GM19043 (cell line): ENCODE results near the gene MINK1.
"Not testable (repeated sequence)": the region's sequence is repeated elsewhere in the genome, so short reads cannot be mapped to it uniquely, and the experiment has no call there.

Experiments
- ATAC-seq: cut with Tn5 transposase; IDR thresholded peaks from one replicate; pipeline ENCODE4 v1.9.1; 2021; ENCODE audit warnings: low read depth; ENCODE audit not compliant: unreplicated experiment

MINK1 gene

GRCh38 chr17:4920351-4921048, 87.4 kb downstream of the MINK1 start:
- ATAC-seq: no peak

DNA sequence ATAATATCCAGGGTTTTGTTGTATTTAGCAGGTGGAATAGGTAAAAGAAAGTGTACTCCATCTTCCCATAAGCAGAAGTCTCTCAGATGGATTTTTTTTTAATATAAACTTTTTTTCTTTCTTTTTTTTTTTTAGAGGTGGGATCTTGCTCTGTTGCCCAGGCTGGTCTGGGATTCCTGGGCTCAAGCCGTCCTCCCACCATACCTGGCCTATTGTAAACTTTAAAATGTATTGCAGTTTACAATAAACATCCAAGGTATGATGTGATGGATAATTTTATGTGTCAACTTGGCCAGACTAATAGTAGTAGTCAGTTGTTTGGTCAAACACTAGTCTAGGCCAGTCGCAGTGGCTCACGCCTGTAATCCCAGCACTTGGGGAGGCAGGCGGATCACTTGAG, 88.2 kb downstream of the MINK1 start:
- ATAC-seq: no peak

DNA sequence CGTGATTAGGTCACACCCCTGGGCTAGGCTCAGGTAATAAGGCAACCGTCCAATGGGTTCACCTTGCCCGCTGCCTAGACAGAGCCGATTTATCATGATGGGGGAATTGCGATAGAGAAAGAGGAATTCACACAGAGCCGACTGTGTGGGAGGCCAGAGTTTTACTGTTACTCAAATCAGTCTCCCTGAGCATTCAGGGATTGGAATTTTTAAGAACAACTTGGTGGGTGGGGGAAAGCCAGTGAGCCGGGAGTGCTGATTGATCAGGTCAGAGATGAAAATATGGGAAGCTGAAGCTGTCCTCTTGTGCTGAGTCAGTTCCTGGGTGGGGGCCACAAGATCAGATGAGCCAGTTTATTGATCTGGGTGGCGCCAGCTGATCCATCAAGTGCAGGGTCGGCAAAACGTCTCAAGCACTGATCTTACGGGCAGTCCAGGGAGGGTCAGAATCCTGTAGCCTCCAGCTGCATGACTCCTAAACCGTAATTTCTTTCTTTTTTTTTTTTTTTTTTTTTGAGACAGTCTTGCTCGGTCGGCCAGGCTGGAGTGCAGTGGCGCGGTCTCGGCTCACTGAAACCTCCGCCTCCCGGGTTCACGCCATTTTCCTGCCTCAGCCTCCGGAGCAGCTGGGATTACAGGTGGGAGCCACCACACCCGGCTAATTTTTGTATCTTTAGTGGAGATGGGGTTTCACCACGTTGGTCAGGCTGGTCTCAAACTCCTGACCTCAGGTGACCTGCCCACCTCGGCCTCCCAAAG, 93.6 kb downstream of the MINK1 start:
- not testable (repeated sequence) for ATAC-seq

- no peak for ATAC-seq
Measured at GRCh38 chr17:4928881-4929280, 95.7 kb downstream of the MINK1 start.

DNA sequence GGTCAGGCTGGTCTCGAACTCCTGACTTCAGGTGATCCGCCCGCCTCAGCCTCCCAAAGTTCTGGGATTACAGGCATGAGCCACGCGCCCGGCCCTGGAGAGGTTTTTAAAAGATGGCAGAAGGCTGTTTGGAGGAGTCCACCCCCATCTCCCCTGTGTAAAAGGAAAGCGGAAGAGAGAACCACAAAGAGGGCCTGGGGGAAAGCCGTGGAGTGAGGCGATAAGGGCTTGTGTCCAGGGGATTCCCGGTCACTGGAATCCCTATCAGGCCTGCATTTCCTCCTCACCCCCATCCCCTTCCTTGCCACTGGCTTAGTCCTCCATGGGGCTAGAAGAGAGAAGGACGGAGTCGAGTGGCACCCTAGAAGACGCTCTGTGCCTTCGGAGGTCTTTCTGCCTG, 98.8 kb downstream of the MINK1 start, which contains the start of gene GP1BA:
Gene GP1BA (plus strand): TSS at position 315 of the 400 bp plus-strand sequence. CDS start 328 bp downstream, outside the sequence.
- no peak for ATAC-seq

DNA sequence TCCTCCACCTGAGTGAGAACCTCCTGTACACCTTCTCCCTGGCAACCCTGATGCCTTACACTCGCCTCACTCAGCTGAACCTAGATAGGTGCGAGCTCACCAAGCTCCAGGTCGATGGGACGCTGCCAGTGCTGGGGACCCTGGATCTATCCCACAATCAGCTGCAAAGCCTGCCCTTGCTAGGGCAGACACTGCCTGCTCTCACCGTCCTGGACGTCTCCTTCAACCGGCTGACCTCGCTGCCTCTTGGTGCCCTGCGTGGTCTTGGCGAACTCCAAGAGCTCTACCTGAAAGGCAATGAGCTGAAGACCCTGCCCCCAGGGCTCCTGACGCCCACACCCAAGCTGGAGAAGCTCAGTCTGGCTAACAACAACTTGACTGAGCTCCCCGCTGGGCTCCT, 99.6 kb downstream of the MINK1 start:
- ATAC-seq: no peak

GRCh38 chr17:4933646-4934045, 100.5 kb downstream of the MINK1 start:
- ATAC-seq: no peak

GRCh38 chr17:4934173-4934979, 101.2 kb downstream of the MINK1 start:
- ATAC-seq: no peak

DNA sequence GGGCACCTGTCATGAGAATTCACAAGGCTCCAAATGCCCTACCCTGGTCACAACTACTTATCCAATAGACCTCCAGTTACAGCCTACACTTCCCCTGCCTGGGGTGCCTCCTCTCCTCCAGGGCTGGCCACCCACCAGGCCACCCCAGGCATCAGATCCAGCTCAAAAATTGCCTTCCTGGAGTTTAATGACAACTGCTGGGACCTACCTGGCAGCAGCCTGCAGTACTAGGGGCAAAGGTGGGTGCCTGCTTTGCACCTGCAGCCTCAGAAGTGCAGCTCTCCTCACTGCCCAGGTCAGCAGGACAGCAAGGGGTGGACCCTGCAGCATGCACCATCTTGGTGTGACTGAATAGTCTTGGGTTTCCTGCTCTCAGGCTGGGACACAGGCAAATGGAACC, 102.5 kb downstream of the MINK1 start:
- ATAC-seq: no peak

DNA sequence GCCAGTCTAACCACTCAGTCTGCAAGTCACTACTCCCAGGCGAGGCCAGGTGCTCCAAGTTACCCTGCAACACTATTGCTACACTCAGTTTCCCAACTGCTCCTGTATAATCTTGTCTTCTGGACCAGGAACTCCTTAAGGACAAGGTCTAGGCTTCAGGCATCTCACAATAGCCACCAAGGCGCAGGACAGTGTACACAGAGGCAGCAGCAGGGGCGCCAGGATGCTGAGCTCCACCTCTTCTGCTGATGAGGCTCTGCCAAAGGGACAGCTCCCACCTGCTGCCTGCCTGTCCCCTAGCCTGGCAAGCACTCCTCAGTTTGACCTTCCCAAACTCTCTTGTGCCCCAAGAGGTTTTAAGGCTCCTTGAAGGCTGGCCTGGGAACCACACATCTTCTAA, 103.3 kb downstream of the MINK1 start:
- ATAC-seq: no peak

- ATAC-seq: no peak
Measured at GRCh38 chr17:4937553-4937952, 104.4 kb downstream of the MINK1 start.

- ATAC-seq: no peak
Measured at GRCh38 chr17:4938069-4938491, 104.9 kb downstream of the MINK1 start.

DNA sequence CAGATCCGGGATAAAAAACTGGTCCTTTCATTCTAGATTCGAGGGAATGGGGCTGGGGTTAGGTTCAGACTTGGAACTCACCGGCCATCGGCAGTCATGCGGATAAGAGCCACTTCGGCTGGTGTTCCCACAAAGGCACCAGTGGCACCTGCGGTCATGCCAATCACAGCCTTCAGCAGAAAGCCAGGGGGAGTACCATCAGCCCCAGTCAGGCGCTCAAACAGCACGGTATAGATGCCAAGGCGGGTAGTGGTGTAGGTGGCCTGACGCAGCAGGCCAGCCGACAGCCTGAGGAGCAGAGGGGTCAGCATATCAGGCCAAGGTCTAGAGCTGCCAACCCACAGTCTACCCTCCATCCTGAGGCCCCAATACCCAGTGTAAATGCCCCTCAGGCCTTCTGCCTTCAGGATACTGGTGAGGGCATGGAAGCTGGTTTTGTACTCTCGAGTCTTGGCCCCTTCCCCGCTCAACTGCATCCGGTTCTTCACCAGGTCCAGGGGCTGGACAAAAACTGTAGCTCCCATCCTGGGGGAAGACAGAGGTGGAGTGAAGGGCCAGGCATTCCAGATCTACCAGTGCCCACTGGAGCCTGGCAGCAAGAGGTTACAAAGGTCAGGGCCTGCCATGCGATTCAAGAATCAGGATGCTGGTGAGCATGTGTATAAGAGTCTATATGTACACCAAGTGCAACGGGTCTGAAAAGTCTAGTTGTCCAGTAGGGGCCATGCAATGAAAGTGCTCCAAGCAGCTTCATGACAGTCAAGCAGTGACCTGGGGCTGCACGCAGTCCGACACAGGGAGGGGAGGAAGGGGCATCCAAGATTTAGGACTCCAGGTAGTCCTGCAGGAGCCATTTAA, 105.8 kb downstream of the MINK1 start:
- no peak for ATAC-seq

- no peak for ATAC-seq
Measured at GRCh38 chr17:4939546-4939795, 106.3 kb downstream of the MINK1 start.

DNA sequence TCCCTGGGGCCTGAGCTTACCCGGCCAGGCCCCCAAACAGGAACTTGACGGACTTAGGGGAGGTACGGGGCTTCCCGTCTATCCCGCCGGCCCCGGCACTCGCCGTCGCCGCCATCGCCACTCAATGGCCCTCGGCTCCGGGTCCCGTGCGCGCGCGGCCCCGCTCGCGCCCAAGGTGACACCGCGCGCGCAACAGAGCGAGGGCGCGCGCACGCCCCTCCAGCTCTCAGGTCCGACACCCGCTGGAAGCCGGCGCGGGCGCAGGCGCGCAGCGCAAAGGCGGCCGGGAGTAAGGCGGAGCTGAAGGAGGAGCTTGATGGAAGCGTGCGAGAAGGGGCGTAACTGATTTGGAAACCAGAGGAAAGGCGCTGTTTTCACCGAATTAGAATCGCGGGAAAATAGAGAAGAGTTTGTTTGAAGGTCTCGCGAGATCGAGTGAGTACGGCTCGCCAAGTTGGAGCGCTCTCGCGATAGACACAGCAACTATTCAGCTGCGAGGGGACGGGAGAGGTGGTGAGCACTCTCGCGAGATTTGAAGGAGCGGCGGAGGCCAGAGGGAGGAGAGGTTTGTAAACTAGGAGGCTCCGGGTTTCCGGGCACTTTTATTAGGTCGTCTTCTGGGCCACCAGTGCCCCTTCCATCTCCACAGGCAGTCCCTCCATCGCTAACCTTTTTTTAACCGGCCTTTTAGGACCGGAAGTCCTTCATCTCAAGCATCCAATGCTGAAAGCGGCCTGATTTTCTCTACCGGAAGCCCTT, 106.8 kb downstream of the MINK1 start, which contains the start of the genes RNF167 and SLC25A11:
Gene RNF167 (plus strand): TSS at position 473 of the 759 bp plus-strand sequence. CDS start 642 bp downstream, outside the sequence.
Gene SLC25A11 (minus strand): TSS at position 251 of the 759 bp plus-strand sequence. CDS start 136 bp downstream, at position 115.
- peak; percentile 70 for ATAC-seq

DNA sequence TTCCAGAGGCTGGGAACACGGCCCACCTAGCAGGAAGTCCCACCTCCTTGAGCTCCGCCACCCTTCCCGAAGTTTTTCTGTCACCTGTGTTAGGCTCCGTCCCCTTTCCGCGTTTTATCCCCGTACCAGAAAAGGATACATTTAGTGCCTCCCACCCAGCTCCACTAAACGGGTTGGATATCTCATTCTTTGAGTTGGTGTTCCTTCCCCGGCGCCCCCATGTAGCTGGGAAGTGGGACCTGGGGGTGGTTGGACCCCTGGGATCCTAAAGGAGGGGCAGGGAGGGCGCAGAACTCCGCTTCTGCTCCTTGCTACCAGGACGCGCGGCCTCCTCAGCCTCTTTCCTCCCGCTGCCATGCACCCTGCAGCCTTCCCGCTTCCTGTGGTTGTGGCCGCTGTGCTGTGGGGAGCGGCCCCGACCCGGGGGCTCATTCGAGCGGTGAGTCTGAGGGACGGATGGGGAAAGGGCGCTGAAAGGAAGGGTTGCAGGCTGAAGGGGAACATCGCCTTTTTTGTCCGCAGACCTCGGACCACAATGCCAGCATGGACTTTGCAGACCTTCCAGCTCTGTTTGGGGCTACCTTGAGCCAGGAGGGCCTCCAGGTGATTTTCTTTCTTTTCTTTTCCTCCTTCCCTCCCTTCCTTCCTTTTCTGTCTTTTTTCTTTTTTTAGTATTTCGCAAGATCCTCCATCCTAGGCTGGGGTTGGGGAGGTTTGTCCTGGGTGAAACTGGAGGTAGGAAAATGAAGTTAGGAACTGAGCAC, 107.6 kb downstream of the MINK1 start:
- ATAC-seq: no peak

DNA sequence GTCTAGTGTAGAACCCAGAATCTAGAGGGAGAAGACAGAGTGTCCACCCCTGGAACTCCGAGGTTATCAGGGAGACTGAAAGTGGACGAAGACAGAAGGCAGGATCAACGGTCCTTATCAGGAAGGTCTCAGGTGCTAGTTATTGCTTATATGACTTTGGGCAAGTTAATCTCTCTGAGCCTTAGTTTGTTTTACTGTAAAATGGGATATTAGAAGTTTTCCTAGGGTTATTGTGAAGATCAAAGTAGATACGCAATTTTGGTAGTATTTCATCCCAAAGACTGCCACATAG, 108.1 kb downstream of the MINK1 start:
- no peak for ATAC-seq

GRCh38 chr17:4942760-4943508, 109.8 kb downstream of the MINK1 start:
- ATAC-seq: no peak
